GM19025 (cell line): ENCODE measurements around the gene BRD3.
"Not testable (repeated sequence)": the region's sequence is repeated elsewhere in the genome, so short reads cannot be mapped to it uniquely, and the experiment has no call there.

Experiments used
- ATAC-seq: cut with Tn5 transposase; IDR thresholded peaks from one replicate; pipeline ENCODE4 v1.9.1; 2021; ENCODE audit warnings: mild to moderate bottlenecking, low read depth, moderate library complexity; ENCODE audit not compliant: unreplicated experiment

Gene BRD3

DNA sequence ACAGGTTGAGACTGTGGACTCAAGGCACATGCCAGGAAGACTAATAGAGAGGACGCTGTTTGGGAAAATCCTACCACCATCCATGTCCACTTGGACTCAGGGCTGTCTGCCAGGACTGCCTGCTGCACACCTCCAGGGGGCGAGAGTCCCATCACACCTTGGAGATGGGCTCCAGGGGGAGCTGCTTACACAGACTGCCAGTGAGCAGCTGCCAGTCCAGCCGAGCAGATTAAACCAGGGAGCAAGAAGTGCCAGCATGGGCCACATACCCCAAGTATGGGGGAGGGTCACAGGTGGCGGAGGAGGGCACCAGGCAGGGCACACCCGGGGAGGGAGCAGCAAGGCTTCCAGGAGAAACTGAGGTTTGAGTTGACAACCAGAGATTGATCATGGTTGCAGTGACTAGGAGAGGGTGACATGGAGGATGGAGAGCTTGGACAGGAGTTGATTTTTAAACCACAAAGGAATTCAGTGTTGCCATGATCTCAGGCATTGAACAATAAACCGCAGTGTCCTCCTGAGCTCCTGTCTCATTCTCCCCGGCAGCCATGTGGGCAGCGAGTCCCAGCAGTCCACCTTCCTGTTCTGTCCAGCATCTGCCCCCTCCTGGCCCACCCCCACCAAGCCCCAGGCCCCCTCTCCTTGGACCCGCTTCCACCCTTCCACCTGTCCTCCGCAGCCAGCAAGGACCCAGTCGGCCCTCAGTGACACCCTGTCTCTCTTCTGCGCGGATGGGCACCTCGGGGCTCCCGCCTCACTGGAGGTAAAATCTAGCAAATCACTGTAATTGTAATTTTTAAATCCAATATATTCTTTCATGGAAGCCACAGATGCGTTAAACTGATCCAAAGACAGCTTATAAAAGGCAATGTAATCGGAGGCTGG, 72.6 kb downstream of the BRD3 start:
- no peak for ATAC-seq

DNA sequence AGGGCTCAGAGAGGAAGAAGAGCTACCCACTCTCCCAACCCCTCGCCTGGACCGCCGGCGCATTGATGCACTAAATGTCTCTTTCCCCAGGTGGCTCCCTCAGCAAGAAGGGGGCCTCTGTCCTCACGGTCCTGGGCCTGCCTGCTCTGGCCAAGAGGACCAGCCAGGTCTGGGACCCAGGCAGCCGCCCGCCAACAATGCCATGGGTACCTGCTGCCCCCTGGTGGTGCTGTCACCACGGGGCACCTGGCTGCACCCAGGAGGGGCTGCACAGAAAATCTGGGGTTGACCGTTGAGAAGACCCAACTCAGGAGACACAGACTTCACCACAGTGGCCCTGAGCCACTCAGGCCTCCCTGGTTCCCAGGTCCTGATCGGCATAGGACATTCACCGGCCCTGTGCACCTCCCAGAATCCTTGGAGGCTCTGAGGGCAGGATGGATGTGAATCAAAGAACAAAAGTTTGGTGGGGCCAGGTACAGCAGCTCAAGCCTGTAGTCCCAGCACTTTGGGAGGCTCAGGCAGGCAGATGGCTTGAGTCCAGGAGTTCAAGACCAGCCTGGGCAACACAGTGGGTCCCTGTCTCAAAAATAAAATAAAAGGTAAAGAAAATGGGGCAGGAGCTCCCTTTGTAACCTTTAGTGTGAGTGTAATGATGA, 73.3 kb downstream of the BRD3 start:
- no peak for ATAC-seq

DNA sequence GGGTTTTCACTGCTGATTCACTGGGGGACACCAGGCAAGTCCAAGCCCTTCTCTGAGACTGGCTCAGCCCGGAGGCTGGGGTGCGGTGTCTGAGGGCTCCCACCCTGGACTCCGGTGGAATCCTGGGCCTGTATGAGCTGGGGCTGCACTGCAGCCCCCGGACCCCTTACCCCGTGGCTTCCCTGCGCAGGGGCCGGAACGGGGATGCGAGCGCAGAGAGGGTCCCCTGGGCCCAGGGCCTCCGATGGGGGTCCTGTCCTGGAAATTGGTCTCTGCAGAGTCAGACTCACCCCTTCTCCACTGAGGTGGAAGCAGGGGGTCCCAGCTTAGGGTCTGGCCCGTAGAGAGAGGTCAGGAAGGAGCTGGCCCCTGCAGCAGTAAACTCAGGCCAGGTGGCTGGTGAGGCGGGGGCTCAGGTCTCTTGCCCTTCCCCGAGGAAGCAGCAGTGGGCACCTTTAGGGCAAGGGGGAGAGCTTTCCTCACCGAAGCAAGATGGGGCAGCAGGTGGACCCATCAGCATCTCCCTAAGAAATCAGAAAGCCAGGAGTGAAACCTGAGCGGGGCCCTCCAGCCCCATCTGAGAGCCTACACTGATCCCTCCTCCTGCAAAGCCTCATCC, 74.1 kb downstream of the BRD3 start:
- ATAC-seq = no peak

DNA sequence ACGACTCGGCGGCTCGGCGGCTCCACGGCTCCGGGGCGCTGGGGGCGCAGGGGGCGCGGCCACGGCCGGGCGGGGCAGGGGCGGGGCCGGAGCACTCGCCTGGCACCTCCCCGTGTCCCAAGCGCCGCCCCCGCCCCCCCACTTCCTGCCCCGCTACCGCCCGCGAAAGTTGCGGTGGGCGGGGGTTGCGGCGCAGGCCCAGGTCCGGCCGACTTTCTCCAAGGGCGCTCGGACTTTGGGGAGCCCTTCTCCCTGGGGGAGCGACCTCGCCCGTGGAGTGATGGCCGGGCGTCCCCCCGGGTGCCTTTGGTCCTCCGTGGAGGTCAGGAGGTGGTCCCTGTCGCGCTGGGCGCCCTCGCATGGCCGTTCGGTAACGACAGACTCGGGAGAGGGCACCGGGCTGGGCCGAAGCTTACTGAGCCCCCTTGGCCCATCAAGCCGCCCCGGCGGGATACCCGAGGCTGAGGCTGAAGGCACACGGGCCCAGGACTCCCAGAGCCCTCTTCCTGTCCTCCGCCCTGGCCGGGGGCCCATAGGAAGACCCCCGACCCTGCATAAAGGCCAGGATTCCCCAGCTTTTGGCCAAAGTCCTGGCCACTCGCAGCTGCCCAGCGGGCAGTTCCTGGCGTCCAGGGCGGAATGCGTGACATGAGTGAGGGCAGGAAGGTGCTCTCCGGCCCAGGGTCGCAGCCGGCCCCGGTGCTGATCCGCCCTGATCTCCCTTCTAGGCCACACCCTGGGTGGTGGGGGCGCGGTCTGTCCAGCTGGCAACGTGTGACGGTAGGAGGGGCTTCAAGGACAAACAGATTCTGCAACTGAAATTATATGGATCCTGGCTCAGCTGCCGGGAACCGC, 74.8 kb downstream of the BRD3 start:
- ATAC-seq = peak; percentile 60

DNA sequence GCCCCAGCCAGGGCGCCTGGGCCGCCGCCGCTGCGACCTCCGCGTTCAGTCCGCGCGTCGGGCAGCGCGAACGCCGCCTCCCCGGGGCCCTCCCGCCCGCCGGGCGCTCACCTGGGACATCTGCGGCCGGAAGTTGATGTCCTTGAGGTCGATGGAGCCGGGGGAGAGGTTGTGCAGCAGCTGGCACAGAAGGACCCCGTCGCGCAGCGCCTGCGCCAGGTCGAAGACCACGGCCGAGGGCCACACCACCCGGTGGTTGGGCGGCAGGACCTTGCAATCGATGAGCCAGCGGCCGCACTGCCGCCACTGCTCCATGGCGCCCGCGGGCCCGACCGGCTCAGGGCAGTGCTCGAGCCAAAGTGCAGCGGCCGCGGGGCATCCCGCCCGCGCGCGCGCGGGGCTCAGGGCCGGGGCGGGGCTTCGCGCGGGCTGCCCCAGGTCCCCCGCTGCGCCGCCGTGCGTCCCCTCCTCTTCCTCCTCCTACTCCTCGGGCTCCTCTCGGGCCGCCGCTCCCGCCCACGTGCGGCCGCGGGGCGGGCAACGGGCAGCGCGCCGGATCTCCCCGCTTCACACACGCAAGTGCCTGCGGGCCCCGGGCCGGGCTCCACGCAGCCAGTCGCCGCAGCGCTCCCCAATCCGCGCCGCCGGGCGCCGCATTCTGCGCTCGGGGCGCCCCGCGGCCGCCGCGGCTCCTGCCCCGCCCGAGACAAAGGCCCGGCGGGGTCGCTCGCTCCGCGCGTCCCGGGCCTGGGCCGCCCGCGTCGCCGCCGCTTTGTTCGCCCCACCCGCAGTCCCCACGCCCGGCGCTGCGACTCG, 75.7 kb downstream of the BRD3 start, which contains the start of gene VAV2:
TSS of gene VAV2 (minus strand) at position 361 of the 816 bp plus-strand sequence. CDS start at position 315, 46 bp downstream.
- peak; percentile 59 for ATAC-seq

DNA sequence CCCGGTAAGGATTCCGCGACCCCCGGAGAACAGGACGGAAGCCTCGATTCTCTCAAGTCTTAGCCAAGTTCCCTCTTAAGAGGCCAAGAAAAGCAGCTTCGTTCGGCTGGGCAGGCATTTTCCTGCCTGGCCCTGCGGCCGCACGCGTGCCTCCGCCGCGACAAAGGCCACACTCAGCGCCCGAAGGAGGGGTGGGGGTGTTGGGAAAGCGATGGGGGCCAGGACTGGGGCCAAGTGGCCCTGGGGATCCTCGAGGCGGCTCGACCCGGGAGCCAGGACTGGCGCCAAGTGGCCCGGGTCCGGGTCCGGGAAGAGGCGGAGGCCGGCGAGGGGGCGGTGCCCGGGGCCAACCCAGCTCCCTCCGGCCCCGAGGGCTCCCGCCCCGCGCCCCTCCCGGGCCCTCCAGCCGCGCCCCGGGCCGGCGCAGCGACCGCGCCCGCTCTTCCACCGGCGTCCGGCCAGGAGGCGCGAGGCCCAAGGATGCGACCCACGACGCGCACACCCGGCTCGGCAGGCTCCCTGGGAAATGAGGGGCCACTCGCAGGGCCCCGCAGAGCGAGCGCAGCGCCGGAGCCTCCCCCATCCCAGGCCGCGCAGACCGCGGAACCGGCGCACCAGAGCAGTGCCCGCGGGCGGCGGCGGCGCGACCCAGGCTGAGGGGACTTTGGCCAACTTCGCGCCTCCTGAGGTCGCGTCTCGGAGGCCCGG, 76.5 kb downstream of the BRD3 start:
- peak; percentile 7 for ATAC-seq

DNA sequence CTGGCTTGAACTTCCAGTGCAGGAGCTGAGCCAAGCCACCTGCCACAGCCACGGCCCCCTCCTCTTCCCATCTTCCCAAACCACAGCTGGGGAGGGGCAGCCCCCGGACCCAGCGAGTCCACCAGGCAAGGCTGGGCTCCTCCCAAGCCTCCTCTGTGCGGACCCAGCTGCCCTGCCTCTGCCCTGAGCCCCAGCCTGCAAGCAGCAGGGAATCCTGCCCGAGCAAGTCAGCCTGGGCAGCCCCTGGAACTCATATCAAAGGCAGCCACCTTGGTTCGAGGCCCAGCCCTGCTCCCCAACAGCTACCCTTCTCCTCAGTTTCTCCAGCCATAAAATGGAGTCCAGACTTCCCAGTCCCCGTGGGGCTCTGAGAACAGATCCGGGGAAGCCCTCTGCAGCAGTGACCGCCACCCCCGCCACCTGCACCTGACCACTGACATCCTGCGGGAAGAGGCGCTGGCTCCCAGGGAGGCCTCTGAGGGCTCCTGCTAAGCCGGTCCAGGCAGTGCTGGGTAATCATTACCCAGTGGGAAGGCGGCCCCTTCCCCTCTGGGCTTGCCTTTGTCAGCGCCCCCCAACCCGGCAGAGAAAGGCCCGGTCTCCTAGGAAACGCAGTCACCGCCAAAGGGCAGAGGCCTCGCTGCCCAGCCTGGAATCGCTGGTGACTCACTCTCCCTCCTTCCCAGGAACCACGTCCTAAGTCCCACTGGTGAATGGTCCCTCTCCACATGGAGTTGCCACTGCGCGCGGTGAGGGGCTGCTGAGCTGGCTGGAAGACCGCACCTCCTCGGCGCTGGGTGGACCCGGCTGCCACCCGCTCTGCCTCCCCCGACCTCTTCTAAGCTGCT, 77.2 kb downstream of the BRD3 start:
- no peak for ATAC-seq

DNA sequence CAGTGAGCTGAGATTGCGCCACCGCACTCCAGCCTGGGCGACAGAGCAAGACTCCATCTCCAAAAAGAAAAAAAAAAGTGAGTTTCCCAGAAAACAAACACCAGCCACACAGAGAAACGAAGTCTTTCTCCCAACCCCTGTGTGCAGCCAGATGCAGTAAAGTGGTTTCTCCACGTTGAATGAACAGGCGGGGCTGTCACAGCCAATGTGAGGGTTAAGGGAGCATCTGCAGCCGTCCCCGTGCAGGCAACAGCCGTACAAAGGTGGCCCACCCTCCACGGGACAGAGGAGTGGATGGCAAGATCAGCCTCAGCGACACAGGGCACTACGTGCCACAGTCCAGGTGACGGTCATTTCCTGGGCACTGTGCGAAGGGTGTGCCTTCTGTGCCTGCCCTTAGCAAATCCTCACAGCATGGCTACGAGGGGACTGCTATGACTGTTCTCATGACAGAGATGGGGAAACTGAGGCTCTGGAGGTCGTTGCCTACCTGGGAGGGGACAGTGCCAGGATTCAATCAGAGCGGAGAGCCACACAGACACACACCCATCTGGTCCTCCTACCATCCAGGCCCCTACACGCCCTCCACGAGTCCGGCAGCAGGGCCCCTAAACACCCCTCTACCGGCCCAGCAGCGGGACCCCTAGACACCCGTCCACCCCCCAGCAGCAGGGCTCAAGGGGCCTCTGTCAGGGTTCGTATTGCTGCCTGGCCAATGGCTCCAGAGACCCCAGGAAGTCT, 78.0 kb downstream of the BRD3 start:
- no peak for ATAC-seq

DNA sequence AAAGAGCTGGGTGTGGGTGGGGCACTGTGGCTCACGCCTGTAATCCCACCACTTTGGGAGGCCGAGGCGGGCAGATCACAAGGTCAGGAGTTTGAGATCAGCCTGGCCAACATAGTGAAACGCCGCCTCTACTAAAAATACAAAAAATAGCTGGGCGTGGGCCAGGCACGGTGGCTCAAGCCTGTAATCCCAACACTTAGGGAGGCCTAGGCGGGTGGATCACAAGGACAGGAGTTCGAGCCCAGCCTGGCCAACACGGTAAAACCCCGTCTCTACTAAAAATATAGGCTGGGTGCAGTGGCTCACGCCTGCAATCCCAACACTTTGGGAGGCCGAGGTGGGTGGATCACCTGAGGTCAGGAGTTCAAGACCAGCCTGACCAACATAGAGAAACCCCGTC, 79.1 kb downstream of the BRD3 start:
- ATAC-seq = not testable (repeated sequence)

DNA sequence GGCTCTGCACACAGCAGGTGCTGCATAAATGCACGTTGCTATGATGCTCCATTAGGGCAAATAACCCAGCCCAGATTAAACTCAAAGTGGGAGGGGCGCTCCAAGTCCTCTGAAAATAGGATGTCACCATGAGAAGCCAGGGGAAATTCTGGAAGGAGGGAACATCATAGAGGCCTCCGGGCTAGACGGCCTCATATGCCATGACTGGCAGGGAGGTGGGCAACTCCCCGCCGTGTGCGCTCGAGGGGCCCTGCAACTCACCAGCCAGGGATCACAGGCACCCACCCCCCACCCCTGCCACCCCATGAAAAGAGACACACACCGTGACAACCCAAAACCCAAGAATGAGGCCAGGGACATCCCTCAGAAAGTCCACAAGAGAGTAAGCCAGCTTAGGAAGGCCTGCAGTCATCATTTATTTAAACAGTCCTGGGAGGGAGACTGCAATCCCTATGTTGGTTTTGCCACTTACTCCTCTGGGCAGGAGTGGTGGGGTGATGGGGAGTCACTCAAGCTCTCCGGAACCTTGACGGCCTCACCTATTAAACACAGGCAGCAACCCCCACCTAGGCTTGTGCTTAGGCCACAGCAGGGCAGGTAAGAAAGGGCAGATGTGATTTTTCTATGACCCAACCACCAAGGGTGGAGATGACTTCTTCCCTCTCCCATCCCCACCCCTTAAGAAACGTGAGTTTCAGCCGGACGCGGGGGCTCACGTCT, 79.7 kb downstream of the BRD3 start:
- no peak for ATAC-seq

DNA sequence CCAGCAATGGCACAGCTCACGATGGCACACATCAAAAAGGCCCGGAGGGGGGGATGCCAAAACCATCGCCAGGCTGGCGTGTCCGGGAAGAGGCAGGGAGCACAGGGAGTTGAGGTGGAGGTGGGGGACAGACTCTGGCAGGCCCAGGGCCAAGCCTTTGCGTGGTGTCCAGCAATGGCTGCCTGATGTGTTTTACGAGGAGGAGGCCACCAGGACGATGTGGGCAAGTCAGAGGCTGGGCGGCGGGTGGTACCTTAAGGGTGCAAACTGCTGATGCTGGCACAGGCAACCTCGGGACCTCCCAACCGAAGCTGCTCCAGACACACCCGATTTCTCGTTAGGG, 80.4 kb downstream of the BRD3 start:
- no peak for ATAC-seq

DNA sequence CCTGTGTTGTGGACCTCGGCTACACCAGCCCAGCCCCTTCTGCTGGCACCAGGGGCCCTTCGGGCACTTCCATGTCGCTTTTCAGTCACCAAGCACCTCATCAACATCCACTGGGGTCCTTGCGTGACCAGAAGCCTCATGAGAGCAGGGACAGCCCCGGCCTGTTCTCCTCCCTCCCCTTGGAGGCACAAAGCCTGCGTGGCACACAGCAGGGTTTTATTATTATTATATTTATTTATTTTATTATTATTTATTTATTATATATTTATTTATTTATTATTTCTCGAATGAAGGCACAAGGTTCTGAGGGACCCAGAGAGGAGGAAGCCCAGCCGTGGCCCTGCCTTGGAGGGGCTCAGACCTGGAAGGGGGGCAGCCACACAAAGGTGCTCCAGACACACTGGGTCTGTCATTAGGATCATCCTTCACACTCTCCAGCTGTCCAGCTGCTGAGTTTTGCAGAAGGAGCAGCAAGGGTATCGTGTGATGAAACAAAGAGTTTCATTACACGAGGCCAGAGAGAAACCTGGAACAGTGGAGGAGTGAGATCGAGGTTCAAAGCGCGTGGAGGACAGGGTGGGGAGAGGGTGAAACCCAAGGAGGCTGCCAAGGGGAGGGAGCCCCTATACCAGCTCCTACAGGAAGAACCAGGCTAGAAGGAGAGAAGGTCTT, 80.9 kb downstream of the BRD3 start:
- ATAC-seq = no peak

DNA sequence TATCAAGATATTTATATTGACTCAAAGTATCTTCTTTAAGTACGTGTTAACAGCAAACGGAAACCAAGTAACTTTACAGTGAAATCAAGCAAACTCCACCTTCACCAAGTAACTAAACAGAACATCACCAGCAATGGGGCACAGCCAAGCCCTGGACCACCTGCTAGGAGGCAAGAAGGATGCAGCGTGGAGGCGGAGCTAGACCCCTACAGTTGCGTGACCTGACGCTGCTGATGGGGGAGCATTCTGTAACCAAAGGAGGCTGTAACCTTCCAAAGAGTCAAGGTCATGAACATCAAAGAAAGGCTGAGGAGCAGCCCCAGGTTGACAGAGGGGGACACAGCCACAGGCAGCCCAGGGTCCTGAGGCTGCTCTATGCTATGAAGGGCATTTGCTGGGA, 81.8 kb downstream of the BRD3 start:
- ATAC-seq = no peak

DNA sequence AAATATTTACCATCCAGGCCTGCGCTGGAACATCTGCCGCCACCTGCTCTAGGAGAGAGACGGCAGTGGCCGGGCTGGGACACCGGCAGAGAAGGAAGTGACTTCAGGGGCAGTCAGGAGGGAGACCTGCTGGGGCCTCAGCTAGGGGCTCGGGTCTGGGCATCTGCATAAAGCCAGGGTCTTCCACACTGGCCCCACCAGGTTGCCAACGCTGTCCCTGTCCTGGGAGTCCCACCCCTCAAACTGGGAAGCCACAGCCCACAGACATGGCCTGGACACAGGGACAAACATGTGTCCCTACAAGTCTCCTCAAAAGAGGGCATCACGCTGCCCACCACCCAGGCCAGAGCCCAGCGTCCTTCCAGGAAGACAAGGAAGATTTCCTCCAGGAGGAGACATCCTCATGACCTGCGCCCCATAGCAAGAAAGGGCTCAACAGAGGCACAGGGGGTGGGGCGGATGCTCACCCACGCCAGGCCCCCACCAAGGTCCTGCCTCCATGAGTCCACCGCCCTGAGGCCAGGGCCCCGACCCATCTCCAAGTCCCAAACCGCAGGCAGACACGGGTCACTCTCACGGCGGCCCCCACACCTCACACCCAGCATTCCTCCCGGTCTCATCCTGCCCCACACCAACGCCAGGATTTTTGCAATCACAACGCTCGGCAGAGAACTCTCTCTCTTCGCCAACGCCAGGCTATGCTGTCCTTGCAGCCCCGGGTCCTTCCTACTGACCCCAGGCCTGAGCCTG, 84.7 kb downstream of the BRD3 start:
- no peak for ATAC-seq

DNA sequence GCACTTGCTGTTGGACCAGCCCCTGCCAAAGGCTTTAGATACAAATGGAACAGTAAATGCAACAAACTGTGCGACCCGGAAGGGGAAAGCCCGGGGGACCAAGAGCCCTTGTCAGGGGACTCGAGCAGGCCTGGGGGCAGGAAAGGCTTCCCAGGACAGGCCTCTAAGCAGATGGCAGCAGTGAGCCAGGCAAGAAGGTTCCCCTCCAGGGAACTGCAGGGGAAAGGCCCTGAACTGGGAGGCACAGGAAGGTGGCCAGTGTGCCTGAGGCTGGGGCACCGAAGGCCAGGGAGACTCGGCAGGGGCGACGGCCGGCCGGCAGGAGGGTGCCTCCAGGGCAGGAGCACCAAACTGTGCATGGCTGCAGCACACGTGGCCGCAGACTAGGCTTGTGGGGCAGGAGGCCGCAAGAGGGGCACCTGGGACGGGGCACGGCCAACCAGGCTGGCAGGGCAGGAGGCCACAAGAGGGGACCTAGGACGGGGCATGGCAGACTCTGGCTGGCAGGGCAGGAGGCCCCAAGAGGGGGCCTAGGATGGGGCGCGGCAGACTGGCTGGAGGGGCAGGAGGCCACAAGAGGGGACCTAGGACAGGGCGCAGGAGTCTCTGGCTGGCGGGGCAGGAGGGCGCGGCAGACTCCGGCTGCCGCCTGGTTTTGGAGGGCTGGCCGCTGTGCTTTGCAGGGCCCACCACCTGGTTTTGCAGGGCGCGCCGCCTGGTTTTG, 85.7 kb downstream of the BRD3 start:
- ATAC-seq = no peak
